Measurements from ENCODE around the gene TFG. TPM values are rescaled to one million over a fixed set of nuclear protein-coding genes. Genes with fewer than 3 reads are reported as not detected.
A peak's percentile ranks its signal among the peaks of the same experiment; 100 is the strongest.

TFG gene
- total and polyA plus RNA-seq, 2 of the 4 experiments (the other 2 are of a cell fraction): 47.7 to 165 TPM

DNA sequence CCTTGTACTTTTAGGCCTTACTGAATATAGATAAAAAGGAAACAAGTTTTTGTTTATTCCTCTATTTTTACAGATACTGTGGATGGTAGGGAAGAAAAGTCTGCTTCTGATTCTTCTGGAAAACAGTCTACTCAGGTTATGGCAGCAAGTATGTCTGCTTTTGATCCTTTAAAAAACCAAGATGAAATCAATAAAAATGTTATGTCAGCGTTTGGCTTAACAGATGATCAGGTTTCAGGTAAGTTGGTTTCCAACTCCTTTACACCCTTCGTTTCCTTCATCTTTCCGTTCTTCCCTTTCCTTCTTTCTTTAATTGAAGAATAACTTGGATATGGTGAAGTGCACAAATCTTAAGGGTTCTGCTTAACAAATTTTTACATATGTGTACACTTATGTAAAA, 23.1 kb downstream of the TFG start:
- H4K8ac ChIP-seq (ENCODE audit: low read depth in 2 of 2, low read length in 2 of 2): no peak overlapping the region
- H3K36me3 ChIP-seq (ENCODE audit: control insufficient read depth, insufficient read depth, low read length): peaks cover 20% of the 10 kb centered on the region
- no peak overlapping the region for H4K91ac ChIP-seq (ENCODE audit: insufficient read depth, low read depth, low read length)
- no peak overlapping the region for H3K9ac ChIP-seq (ENCODE audit: low read depth, low read length)
- H3K14ac ChIP-seq (replicated peaks; ENCODE audit: low read depth, low read length): no peak overlapping the region
- no peak overlapping the region for H3K27ac ChIP-seq (ENCODE audit: insufficient read depth, low read length)
- ChIA-PET CTCF (no interaction called here), POLR2A (ENCODE audit: unreplicated experiment) (no interaction called here)
- H3K27me3 ChIP-seq (ENCODE audit: control insufficient read depth, insufficient read depth, low read length): no peaks in the 10 kb centered on the region
- no peaks in the 10 kb centered on the region for H3K9me3 ChIP-seq (ENCODE audit: control insufficient read depth, insufficient read depth, low read length)
- peaks cover 12 to 39% of the 10 kb centered on the region in 2 experiments for H3K79me1 ChIP-seq (ENCODE audit: low read depth in 1 of 2, low read length in 2 of 2)
- no peak overlapping the region for H2AFZ ChIP-seq (replicated peaks; ENCODE audit: low read length, poor library complexity)
- H3K4me2 ChIP-seq (ENCODE audit: low read depth, low read length): no peak overlapping the region
- no peak overlapping the region for H2BK20ac ChIP-seq (ENCODE audit: low read depth, low read length)
- H2BK15ac ChIP-seq (ENCODE audit: low read depth, low read length): no peak overlapping the region
- peaks cover 4% of the 10 kb centered on the region; the same call in 1 of the 2 replicates for H3K4me1 ChIP-seq (ENCODE audit: control insufficient read depth, insufficient read depth, low read length)
- BruUV-seq (replicated peaks): no TSS peak
- WGBS, 2 experiments (ENCODE audit: extremely low coverage in 2 of 2, insufficient read length in 1 of 2): no CpG with 5 or more reads among the region's 3 CpGs
- no peak overlapping the region for H2BK120ac ChIP-seq (ENCODE audit: low read depth, low read length)
- H3K56ac ChIP-seq (ENCODE audit: extremely low read depth, insufficient read depth, low read length): no peak overlapping the region
- TF ChIP-seq CEBPB (IDR thresholded peaks at IDR 0.05; ENCODE audit: low read depth, low read length): no peak
- TF ChIP-seq MAFK (IDR thresholded peaks at IDR 0.05; ENCODE audit: low read depth, low read length): peak; percentile 67
- in situ Hi-C loops (cut with MboI; ENCODE audit: low sequenced_read_pairs) (loop anchor here (10.0 to 25.0 kb wide), 2 partner anchors 472 to 895 kb away; no protein-coding TSS in a partner anchor), dilution Hi-C loops (cut with HindIII; ENCODE audit: low sequenced_read_pairs, unreplicated experiment) (no loop called here), intact Hi-C loops (cut with micrococcal nuclease) (loop anchor here (10.0 kb wide), 1 partner anchor 268 kb away; no protein-coding TSS in a partner anchor)
- H2BK5ac ChIP-seq (ENCODE audit: low read depth, low read length, poor library complexity, severe bottlenecking): no peak overlapping the region
- ATAC-seq (ENCODE audit: low read depth) (no peak), DNase-seq (no peak)
- H2AK5ac ChIP-seq (ENCODE audit: low read depth, low read length): no peak overlapping the region
- no peak overlapping the region for H3K4ac ChIP-seq (ENCODE audit: low read depth, low read length)
- H4K20me1 ChIP-seq (ENCODE audit: insufficient read depth, low read length): peaks cover 38% of the 10 kb centered on the region
- H3K18ac ChIP-seq (ENCODE audit: low read depth, low read length): no peak overlapping the region
- no peak overlapping the region for H4K5ac ChIP-seq (ENCODE audit: low read depth, low read length)
- H3K9me1 ChIP-seq (ENCODE audit: insufficient read depth, low read length): peaks cover 3% of the 10 kb centered on the region; the same call in 1 of the 2 replicates
- no peak overlapping the region for H3K23ac ChIP-seq (ENCODE audit: low read depth, low read length)
- H3K4me3 ChIP-seq (ENCODE audit: insufficient read depth, low read depth, low read length): no peak overlapping the region
- no peak overlapping the region for H2AK9ac ChIP-seq (replicated peaks; ENCODE audit: low read depth, low read length, poor library complexity)

All from IMR-90 (cell line).